T-cell (primary cell): ENCODE results near the gene TMEM235. TPM values are rescaled to one million over a fixed set of nuclear protein-coding genes. Genes with fewer than 3 reads are reported as not detected.

Experiments used
- ATAC-seq, 4 experiments: fragments of 200-7000 bp in 3 of 4; fragments of 150-1000 bp in 1 of 4; cut with Tn5 transposase; replicated peaks in 1 of 4; 1 replicate in 3 of 4; 2 replicates in 1 of 4; pipeline ENCODE4 v1.10.0; 2021; ENCODE audit warnings: moderate library complexity in 3 of 4, mild to moderate bottlenecking in 2 of 4, moderate number of reproducible peaks in 1 of 4
- CTCF ChIA-PET, 2 donors: fragments of 300-600 bp; sonication (Branson Sonifier 250); formaldehyde crosslinking; loops; one replicate each; lab custom pipeline; 2022; ENCODE audit warnings: antibody characterized with exemption in 2 of 2; lab: Charles Lee
- POLR2A ChIA-PET, 2 donors: fragments of 300-600 bp; sonication (Branson Sonifier 250); formaldehyde crosslinking; loops; one replicate each; lab custom pipeline; 2022; ENCODE audit warnings: antibody characterized with exemption in 2 of 2; lab: Charles Lee
- DNase-seq, 35 experiments: peaks; one replicate each; pipeline versions ENCODE4 v3.0.0 to v3.0.0-alpha.2; 2013 to 2023
- H3K27ac ChIP-seq: one replicate; pipeline ENCODE4 v1.5.1; 2013; ENCODE audit warnings: low read length
- H3K27me3 ChIP-seq, 2 experiments: replicated peaks in 1 of 2; 1 replicate in 1 of 2; 2 replicates in 1 of 2; pipeline versions ENCODE4 v1.6.1 to v1.7.0; 2013; ENCODE audit warnings: low read length in 1 of 2, mixed read lengths in 1 of 2; ENCODE audit not compliant: control insufficient read depth in 2 of 2, insufficient read depth in 2 of 2; ENCODE audit errors: extremely low read depth in 1 of 2
- H3K36me3 ChIP-seq, 2 donors: 1 replicate in 1 of 2; 2 replicates in 1 of 2; pipeline versions ENCODE4 v1.6.1 to v1.7.0; 2013; ENCODE audit warnings: low read length in 1 of 2; ENCODE audit not compliant: control insufficient read depth in 2 of 2, insufficient read depth in 1 of 2; ENCODE audit errors: extremely low read depth in 1 of 2
- H3K4me1 ChIP-seq, 2 experiments: 1 replicate in 1 of 2; 2 replicates in 1 of 2; pipeline versions ENCODE4 v1.6.1 to v1.7.0; 2013; ENCODE audit warnings: low read length in 2 of 2, mixed read lengths in 1 of 2; ENCODE audit not compliant: insufficient read depth in 2 of 2, control insufficient read depth in 1 of 2; ENCODE audit errors: extremely low read depth in 1 of 2
- H3K4me3 ChIP-seq, 2 donors: 1 replicate in 1 of 2; 2 replicates in 1 of 2; pipeline versions ENCODE4 v1.5.1 to v1.7.0; 2013; ENCODE audit warnings: mild to moderate bottlenecking in 2 of 2, low read length in 1 of 2, moderate library complexity in 1 of 2; ENCODE audit not compliant: control insufficient read depth in 1 of 2; ENCODE audit errors: extremely low read depth in 1 of 2
- H3K9me3 ChIP-seq: 2 replicates; pipeline ENCODE4 v1.7.0; 2013
- H3K27ac Mint-ChIP-seq, 2 donors: one replicate each; pipeline ENCODE4 v1.8.0; 2020 to 2021; ENCODE audit warnings: mild to moderate bottlenecking in 2 of 2, mixed read lengths in 2 of 2
- H3K27me3 Mint-ChIP-seq, 2 donors: one replicate each; pipeline ENCODE4 v1.8.0; 2021 to 2022; ENCODE audit warnings: mixed read lengths in 2 of 2
- H3K36me3 Mint-ChIP-seq: one replicate; pipeline ENCODE4 v1.8.0; 2021; ENCODE audit warnings: mixed read lengths
- H3K4me1 Mint-ChIP-seq, 3 donors: one replicate each; pipeline ENCODE4 v1.8.0; 2020 to 2022; ENCODE audit warnings: mixed read lengths in 3 of 3, mild to moderate bottlenecking in 1 of 3
- H3K4me3 Mint-ChIP-seq, 3 donors: one replicate each; pipeline ENCODE4 v1.8.0; 2020 to 2022; ENCODE audit warnings: mild to moderate bottlenecking in 3 of 3, mixed read lengths in 3 of 3, moderate library complexity in 3 of 3
- H3K9me3 Mint-ChIP-seq, 3 donors: one replicate each; pipeline ENCODE4 v1.8.0; 2020 to 2022; ENCODE audit warnings: mixed read lengths in 3 of 3
- WGBS: methylation state at CpG from one replicate; pipeline ENCODE4 v1.1.5; 2013; ENCODE audit warnings: missing lambda C conversion rate; ENCODE audit not compliant: insufficient coverage; 5-methylcytosine and 5-hydroxymethylcytosine counted together
- total RNA-seq, 35 experiments: library from RNA in 6 of 35; stranded (reverse) in 6 of 35; fragments of 120-200 nt in 1 of 35; gene quantifications; one replicate each; pipeline versions ENCODE4 v1.2.1 to v1.2.4 and lab custom pipeline; 2013 to 2026

TMEM235 gene
- total RNA-seq, 5 donors from 2014 or later (not counting 1 experiment from before 2014, with no cell fraction given): not detected

DNA sequence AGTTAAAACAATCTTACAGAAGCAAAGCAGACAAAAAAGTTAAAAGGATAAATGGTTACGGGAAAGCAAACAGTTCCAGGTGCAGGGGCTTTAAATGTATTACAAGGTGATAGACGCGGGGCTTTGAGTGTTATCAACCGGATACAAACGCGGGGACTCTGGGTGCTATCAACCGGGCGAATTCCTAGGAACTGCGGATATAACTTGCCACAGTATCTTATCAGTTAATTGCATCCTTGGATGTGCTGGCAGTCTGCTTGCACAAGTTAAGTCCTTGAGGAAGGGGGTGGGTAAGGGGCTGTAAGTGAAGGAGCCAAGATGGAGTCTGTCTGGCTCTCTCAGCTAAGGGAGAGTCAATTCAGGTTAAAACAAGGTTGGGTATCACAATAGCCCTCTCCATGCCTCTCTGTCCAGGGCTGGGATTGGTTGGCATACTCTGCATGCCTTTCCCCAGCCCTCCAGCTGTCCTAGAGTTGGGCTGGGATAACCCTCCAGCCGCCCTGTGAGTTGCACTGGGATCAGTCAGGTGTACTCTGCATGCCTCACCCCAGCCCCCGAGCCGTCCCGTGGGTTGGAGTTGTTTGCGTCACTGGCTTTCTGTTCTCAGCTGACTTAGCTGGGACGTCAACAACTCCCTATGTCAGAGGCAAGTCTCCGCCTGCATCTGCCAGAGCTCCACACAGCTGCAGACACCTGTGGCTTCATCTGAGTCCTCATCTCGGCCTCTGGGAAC, 40.9 kb downstream of the TMEM235 start:
- Mint-ChIP-seq H3K9me3 (no peaks in the 10 kb centered on the region), H3K27ac (peak overlapping the region; percentile 27 to 85), H3K4me3 (peak overlapping the region in 2 of 3 donors; percentile 4 to 61), H3K36me3 (no peaks in the 10 kb centered on the region), H3K4me1 (peaks cover 47% of the 10 kb centered on the region in 3 donors), H3K27me3 (peaks cover 0 to 8% of the 10 kb centered on the region in 2 donors)
- Histone ChIP-seq H3K4me3 (no peak overlapping the region), H3K9me3 (no peaks in the 10 kb centered on the region), H3K27ac (peak overlapping the region; percentile 29), H3K36me3 (peaks cover 0 to 2% of the 10 kb centered on the region in 2 donors), H3K27me3 (peaks cover 0 to 43% of the 10 kb centered on the region in 2 experiments), H3K4me1 (peaks cover 17 to 40% of the 10 kb centered on the region in 2 experiments)
- ATAC-seq: peak; percentile 66 to 93 (median 78)
- peak in 34 of 35 experiments; percentile 36 to 90 (median 78) for DNase-seq
- 30% methylated on average over 10 of the region's 17 CpGs for WGBS
- CTCF ChIA-PET: no interaction called here
- POLR2A ChIA-PET: no interaction called here

DNA sequence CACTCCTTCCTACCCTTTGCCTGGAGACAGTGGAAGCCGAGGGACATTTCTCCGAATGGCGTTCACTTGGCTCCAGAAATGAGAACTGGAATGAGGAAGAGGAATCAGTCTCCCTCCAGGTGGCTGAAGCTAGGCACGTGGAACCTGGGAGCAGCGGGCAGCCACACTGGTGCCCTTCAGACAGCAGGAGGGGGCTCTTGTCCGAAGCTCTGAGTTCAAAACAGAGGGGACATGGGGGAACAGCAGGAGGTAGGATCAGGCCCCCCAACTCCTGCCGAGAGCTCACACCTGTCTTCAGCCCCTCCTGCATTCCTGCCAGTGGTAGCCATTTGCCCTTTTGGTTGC, 41.5 kb downstream of the TMEM235 start:
- DNase-seq: no peak
- POLR2A ChIA-PET: no interaction called here

DNA sequence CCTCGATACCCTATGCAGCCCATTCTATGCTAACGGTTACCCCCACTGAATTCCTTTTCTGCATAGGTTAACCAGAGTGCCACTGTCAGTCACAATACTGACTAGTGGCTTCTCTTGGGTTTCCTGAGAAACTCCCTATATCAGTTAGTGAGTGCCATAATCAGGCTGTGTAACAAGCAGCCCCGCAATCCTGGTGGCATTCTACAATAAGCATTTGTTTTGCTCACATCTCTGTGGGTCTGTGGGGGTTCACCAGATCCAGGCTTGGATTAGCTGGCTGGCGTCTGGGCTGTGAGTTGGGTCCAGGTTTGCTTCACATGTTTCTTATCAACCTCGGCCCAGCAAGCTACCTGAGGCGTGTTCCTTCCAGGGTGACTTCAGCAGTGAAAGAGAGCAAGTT, 42.4 kb downstream of the TMEM235 start:
- POLR2A ChIA-PET: no interaction called here
- WGBS: 94% methylated on average over 3 of the region's 6 CpGs
- H3K27ac Mint-ChIP-seq: no peak overlapping the region

More for the DNA sequence above, 41.5 kb downstream of the TMEM235 start:
- CTCF ChIA-PET: no interaction called here
- Mint-ChIP-seq H3K27ac (peak overlapping the region; percentile 27 to 85), H3K27me3 (peaks cover 0 to 8% of the 10 kb centered on the region in 2 donors), H3K36me3 (no peaks in the 10 kb centered on the region), H3K4me3 (peak overlapping the region in 1 of 3 donors; percentile 61), H3K4me1 (peaks cover 47 to 50% (median 47%) of the 10 kb centered on the region in 3 donors), H3K9me3 (no peaks in the 10 kb centered on the region)
- H3K4me1 ChIP-seq: peaks cover 17 to 43% of the 10 kb centered on the region in 2 experiments
- H3K27ac ChIP-seq: peak overlapping the region; percentile 25
- ATAC-seq: no peak
- H3K9me3 ChIP-seq: no peaks in the 10 kb centered on the region
- peaks cover 0 to 46% of the 10 kb centered on the region in 2 experiments for H3K27me3 ChIP-seq
- no peak overlapping the region for H3K4me3 ChIP-seq
- peaks cover 0 to 2% of the 10 kb centered on the region in 2 donors for H3K36me3 ChIP-seq
- 78% methylated on average over 6 of the region's 7 CpGs for WGBS

DNA sequence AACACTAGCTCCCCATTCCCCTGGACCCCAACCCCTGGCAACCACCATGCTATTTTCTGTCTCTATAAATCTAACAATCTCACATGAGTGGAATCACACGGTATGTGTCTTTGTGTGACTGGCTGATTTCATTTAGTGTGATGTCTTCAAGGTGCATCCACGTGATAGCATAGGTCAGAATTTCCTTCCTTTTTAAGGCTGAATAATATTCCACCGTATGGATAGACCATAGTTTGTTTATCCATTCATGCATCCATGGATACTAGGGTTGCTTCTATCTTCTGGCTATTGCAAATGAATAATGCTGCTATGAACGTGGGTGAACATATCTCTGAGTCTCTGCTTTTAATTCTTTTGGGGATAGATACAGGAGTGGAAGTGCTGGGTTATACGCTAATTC, 43.9 kb downstream of the TMEM235 start:
- no peaks in the 10 kb centered on the region for H3K36me3 Mint-ChIP-seq
- Histone ChIP-seq H3K36me3 (peaks cover 0 to 2% of the 10 kb centered on the region in 2 donors), H3K4me1 (peaks cover 17 to 49% of the 10 kb centered on the region in 2 experiments), H3K4me3 (no peak overlapping the region), H3K27me3 (peaks cover 0 to 43% of the 10 kb centered on the region in 2 experiments), H3K9me3 (no peaks in the 10 kb centered on the region), H3K27ac (no peak overlapping the region)
- CTCF ChIA-PET: interaction anchor here in 1 of 2 donors (0.7 kb wide), 1 partner anchor 143 kb away, joined by 3 read pairs; no protein-coding TSS in a partner anchor
- peak overlapping the region in 1 of 2 donors; percentile 18 for H3K27ac Mint-ChIP-seq
- WGBS: 86% methylated on average over 3 of the region's 5 CpGs
- no peaks in the 10 kb centered on the region for H3K9me3 Mint-ChIP-seq
- peaks cover 44 to 50% (median 46%) of the 10 kb centered on the region in 3 donors for H3K4me1 Mint-ChIP-seq
- H3K27me3 Mint-ChIP-seq: peaks cover 0 to 8% of the 10 kb centered on the region in 2 donors
- ATAC-seq (no peak), DNase-seq (no peak)
- POLR2A ChIA-PET: no interaction called here
- no peak overlapping the region for H3K4me3 Mint-ChIP-seq

More for the DNA sequence above, 42.4 kb downstream of the TMEM235 start:
- H3K27me3 Mint-ChIP-seq: peaks cover 0 to 8% of the 10 kb centered on the region in 2 donors
- no peaks in the 10 kb centered on the region for H3K9me3 Mint-ChIP-seq
- Histone ChIP-seq H3K4me1 (peaks cover 17 to 53% of the 10 kb centered on the region in 2 experiments), H3K36me3 (peaks cover 0 to 2% of the 10 kb centered on the region in 2 donors), H3K27ac (no peak overlapping the region), H3K27me3 (peaks cover 0 to 53% of the 10 kb centered on the region in 2 experiments), H3K9me3 (no peaks in the 10 kb centered on the region), H3K4me3 (no peak overlapping the region)
- CTCF ChIA-PET: no interaction called here
- H3K4me3 Mint-ChIP-seq: no peak overlapping the region
- H3K36me3 Mint-ChIP-seq: no peaks in the 10 kb centered on the region
- H3K4me1 Mint-ChIP-seq: peaks cover 47 to 51% (median 47%) of the 10 kb centered on the region in 3 donors
- ATAC-seq (no peak), DNase-seq (no peak)

DNA sequence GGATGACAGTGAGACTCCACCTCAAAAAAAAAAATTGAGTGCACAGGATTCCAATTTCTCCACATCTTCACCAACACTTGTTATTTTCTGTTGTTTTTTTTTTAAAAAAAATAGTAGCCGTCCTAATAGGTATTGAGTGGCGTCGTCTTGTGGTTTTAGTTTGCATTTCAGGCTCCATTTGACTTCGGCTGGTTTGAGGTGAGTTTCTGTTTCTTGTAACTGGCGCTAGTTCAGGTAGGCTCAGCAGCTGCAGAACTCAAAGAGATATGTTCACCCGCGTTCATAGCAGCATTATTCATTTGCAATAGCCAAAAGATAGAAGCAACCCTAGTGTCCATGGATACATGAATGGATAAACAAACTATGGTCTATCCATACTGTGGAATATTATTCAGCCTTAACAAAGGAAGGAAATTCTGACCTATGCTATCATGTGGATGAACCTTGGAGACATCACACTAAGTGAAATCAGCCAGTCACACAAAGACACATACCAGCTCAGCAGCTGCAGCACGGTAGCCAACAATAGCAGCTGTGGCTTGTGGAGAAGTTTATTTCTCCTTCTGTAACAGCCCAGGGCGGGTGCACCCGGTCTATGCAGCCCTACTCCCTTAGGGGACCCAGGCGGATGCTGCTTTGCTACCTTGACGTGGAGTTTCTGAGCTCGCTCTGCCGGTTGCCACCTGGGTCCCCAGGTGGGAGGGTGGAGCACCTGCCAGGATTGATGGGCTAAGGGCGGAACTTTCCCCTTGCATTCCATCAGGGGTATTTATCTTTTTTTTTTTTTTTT, 44.9 kb downstream of the TMEM235 start:
- Histone ChIP-seq H3K4me3 (no peak overlapping the region), H3K36me3 (peaks cover 0 to 2% of the 10 kb centered on the region in 2 donors), H3K9me3 (no peaks in the 10 kb centered on the region), H3K27ac (no peak overlapping the region), H3K27me3 (peaks cover 0 to 34% of the 10 kb centered on the region in 2 experiments), H3K4me1 (peaks cover 17 to 40% of the 10 kb centered on the region in 2 experiments)
- Mint-ChIP-seq H3K27ac (peak overlapping the region; percentile 23 to 74), H3K27me3 (peaks cover 0 to 4% of the 10 kb centered on the region in 2 donors), H3K4me1 (peaks cover 37 to 42% (median 38%) of the 10 kb centered on the region in 3 donors), H3K4me3 (peak overlapping the region in 2 of 3 donors; percentile 22 to 50), H3K9me3 (no peaks in the 10 kb centered on the region), H3K36me3 (no peaks in the 10 kb centered on the region)
- WGBS: 56% methylated on average over 4 of the region's 15 CpGs
- peak in 3 of 4 experiments; percentile 21 to 39 (median 33) for ATAC-seq
- POLR2A ChIA-PET: interaction anchor here in 1 of 2 donors (0.7 kb wide), 1 partner anchor 504 kb away, joined by 3 read pairs; no protein-coding TSS in a partner anchor
- DNase-seq: peak in 8 of 35 experiments; percentile 17 to 55 (median 36)
- CTCF ChIA-PET: interaction anchor here in 1 of 2 donors (0.7 to 0.8 kb wide), 2 partner anchors 24 to 64 kb away, joined by 3 to 9 read pairs; no protein-coding TSS in a partner anchor
